Measurements from ENCODE around the gene RANBP17.

- TF ChIP-seq CTCF (conservative IDR thresholded peaks at IDR 0.05 in 1 of 2, IDR thresholded peaks at IDR 0.05 in 1 of 2; ENCODE audit: low read depth in 1 of 2, low read length in 2 of 2) (no peak), EZH2 (IDR thresholded peaks at IDR 0.05; ENCODE audit: low read length, missing control alignments) (no peak)
Measured at GRCh38 chr5:171024084-171024483, 162.3 kb downstream of the RANBP17 start.

Data from fibroblast of lung (primary cell).